CD14-positive monocyte (primary cell): Measurements from ENCODE around the gene PDE11A. TPM values are rescaled to one million over a fixed set of nuclear protein-coding genes. Genes with fewer than 3 reads are reported as not detected.

Experiments
- DNase-seq, 3 donors: peaks; one replicate each; pipeline ENCODE4 v3.0.0-alpha.2; 2011 to 2022
- H2AFZ ChIP-seq: 2 replicates; pipeline ENCODE4 v1.6.0; 2012; ENCODE audit warnings: mild to moderate bottlenecking, low read depth, low read length, inconsistent platforms; ENCODE audit not compliant: insufficient read depth, poor library complexity, severe bottlenecking
- H3K27ac ChIP-seq, 2 donors: 1 replicate in 1 of 2; 2 replicates in 1 of 2; pipeline ENCODE4 v1.5.1; 2012 to 2013; ENCODE audit warnings: low read length in 2 of 2, control low read depth in 1 of 2, inconsistent platforms in 1 of 2, low read depth in 1 of 2, mild to moderate bottlenecking in 1 of 2
- H3K27me3 ChIP-seq, 2 donors: one replicate each; pipeline versions ENCODE4 v1.6.0 to v1.6.1; 2011 to 2013; ENCODE audit warnings: low read length in 2 of 2; ENCODE audit not compliant: control insufficient read depth in 2 of 2, insufficient read depth in 2 of 2
- H3K36me3 ChIP-seq, 2 donors: replicated peaks in 1 of 2; 1 replicate in 1 of 2; 2 replicates in 1 of 2; pipeline versions ENCODE4 v1.5.1 to v1.6.1; 2012 to 2013; ENCODE audit warnings: low read length in 2 of 2, control low read depth in 1 of 2, inconsistent platforms in 1 of 2, mild to moderate bottlenecking in 1 of 2; ENCODE audit not compliant: insufficient read depth in 2 of 2, control insufficient read depth in 1 of 2
- H3K4me1 ChIP-seq, 2 donors: 1 replicate in 1 of 2; 2 replicates in 1 of 2; pipeline versions ENCODE4 v1.5.1 to v1.6.1; 2012 to 2013; ENCODE audit warnings: low read length in 2 of 2, control low read depth in 1 of 2, inconsistent platforms in 1 of 2, mild to moderate bottlenecking in 1 of 2, moderate library complexity in 1 of 2; ENCODE audit not compliant: insufficient read depth in 2 of 2, control insufficient read depth in 1 of 2
- H3K4me2 ChIP-seq: replicated peaks from 2 replicates; pipeline ENCODE3; 2012; ENCODE audit warnings: low read length, moderate library complexity, mild to moderate bottlenecking; ENCODE audit not compliant: poor library complexity, severe bottlenecking; ENCODE audit errors: extremely low read depth
- H3K4me3 ChIP-seq, 3 experiments: fragments of 200-600 bp in 1 of 3; sonication (generic) in 1 of 3; replicated peaks in 1 of 3; 1 replicate in 2 of 3; 2 replicates in 1 of 3; pipeline ENCODE4 v1.5.1; 2011 to 2013; ENCODE audit warnings: low read length in 3 of 3, mild to moderate bottlenecking in 3 of 3, control low read depth in 2 of 3, low read depth in 2 of 3, inconsistent platforms in 1 of 3, moderate library complexity in 1 of 3
- H3K79me2 ChIP-seq: 2 replicates; pipeline ENCODE4 v1.6.0; 2012; ENCODE audit warnings: mild to moderate bottlenecking, control low read depth, inconsistent platforms, low read length, moderate library complexity; ENCODE audit not compliant: insufficient read depth
- H3K9ac ChIP-seq: 2 replicates; pipeline ENCODE4 v1.6.0; 2017; ENCODE audit warnings: low read length, mild to moderate bottlenecking; ENCODE audit not compliant: insufficient read depth, poor library complexity, severe bottlenecking
- H3K9me3 ChIP-seq, 2 donors: replicated peaks in 1 of 2; 1 replicate in 1 of 2; 2 replicates in 1 of 2; pipeline versions ENCODE4 v1.5.1 to v1.6.1; 2012 to 2013; ENCODE audit warnings: low read length in 2 of 2, control low read depth in 1 of 2; ENCODE audit not compliant: control insufficient read depth in 1 of 2, insufficient read depth in 1 of 2
- H4K20me1 ChIP-seq: 2 replicates; pipeline ENCODE4 v1.6.0; 2012; ENCODE audit warnings: mild to moderate bottlenecking, low read length, control low read depth, moderate library complexity; ENCODE audit not compliant: insufficient read depth
- H3K27ac Mint-ChIP-seq, 7 donors: one replicate each; pipeline ENCODE4 v1.8.0; 2020; ENCODE audit warnings: mild to moderate bottlenecking in 7 of 7, mixed read lengths in 7 of 7, moderate library complexity in 6 of 7, inconsistent platforms in 2 of 7
- H3K27me3 Mint-ChIP-seq, 3 donors: one replicate each; pipeline ENCODE4 v1.8.0; 2021 to 2022; ENCODE audit warnings: low read depth in 3 of 3, mild to moderate bottlenecking in 3 of 3, mixed read lengths in 3 of 3, moderate library complexity in 3 of 3, inconsistent platforms in 1 of 3
- H3K36me3 Mint-ChIP-seq, 2 donors: one replicate each; pipeline ENCODE4 v1.8.0; 2020; ENCODE audit warnings: mixed read lengths in 2 of 2, inconsistent platforms in 1 of 2, mild to moderate bottlenecking in 1 of 2
- H3K4me1 Mint-ChIP-seq: one replicate; pipeline ENCODE4 v1.8.0; 2020; ENCODE audit warnings: mild to moderate bottlenecking, mixed read lengths
- H3K4me3 Mint-ChIP-seq, 2 donors: one replicate each; pipeline ENCODE4 v1.8.0; 2020; ENCODE audit warnings: mild to moderate bottlenecking in 2 of 2, mixed read lengths in 2 of 2, moderate library complexity in 1 of 2
- H3K9me3 Mint-ChIP-seq, 7 donors: one replicate each; pipeline ENCODE4 v1.8.0; 2020 to 2022; ENCODE audit warnings: mixed read lengths in 7 of 7, mild to moderate bottlenecking in 6 of 7, moderate library complexity in 6 of 7, inconsistent platforms in 2 of 7
- CTCF ChIP-seq: fragments of 200-600 bp; IDR thresholded peaks from one replicate; pipeline ENCODE4 v1.8.0; 2022; ENCODE audit warnings: antibody characterized with exemption, mild to moderate bottlenecking
- WGBS: methylation state at CpG from one replicate; pipeline ENCODE4 v1.1.5; 2013; ENCODE audit warnings: missing lambda C conversion rate; ENCODE audit not compliant: insufficient coverage; 5-methylcytosine and 5-hydroxymethylcytosine counted together
- intact Hi-C, 2 donors: fragments of 100-400 bp; cut with micrococcal nuclease; formaldehyde crosslinking; loops; one replicate each; pipeline versions ENCODE4 v1.15.0 to v1.15.1; 2023
- polyA plus RNA-seq, 3 donors: library from polyadenylated mRNA; depleted of rRNA in 1 of 3; unstranded in 2 of 3; stranded (reverse) in 1 of 3; fragments of 300-500 nt in 2 of 3; fragments of >200 nt in 1 of 3; fragmentation: Illumina TruSeq in 2 of 3; gene quantifications; 1 replicate in 2 of 3; 2 replicates in 1 of 3; pipeline ENCODE4 v1.2.3, GENCODE V29; 2012 to 2021

The PDE11A gene
- polyA plus RNA-seq, 3 donors = not detected

DNA sequence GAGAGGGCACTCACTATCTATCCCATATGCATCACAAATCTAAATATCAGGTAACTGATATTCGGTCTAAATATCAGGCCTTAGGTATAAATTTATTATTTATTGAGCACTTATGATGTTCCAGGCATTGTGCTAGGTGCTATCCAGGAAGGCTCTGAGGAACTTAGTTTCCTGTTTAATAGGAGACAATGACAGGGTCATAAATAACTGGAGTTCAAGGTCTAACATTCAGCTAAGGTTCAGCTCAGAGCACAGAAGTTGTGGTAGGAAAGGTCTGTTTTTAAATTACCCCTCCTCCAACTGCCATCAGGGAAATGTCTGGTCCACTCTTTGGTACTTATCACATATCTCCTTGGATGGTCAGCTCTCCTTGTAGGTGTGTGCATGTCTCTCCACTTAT, 486.4 kb downstream of the PDE11A start:
- Mint-ChIP-seq H3K27ac (no peak overlapping the region), H3K27me3 (peaks cover 0 to 10% (median 1%) of the 10 kb centered on the region in 3 donors), H3K9me3 (peaks cover 0 to 1% (median 0%) of the 10 kb centered on the region in 7 donors), H3K36me3 (no peaks in the 10 kb centered on the region), H3K4me1 (peaks cover 2% of the 10 kb centered on the region), H3K4me3 (no peak overlapping the region)
- no peak for TF ChIP-seq CTCF
- no peak for DNase-seq
- H3K4me3 ChIP-seq = no peak overlapping the region
- H3K27me3 ChIP-seq = no peaks in the 10 kb centered on the region
- intact Hi-C loops = no loop called here
- no peaks in the 10 kb centered on the region for H4K20me1 ChIP-seq
- H3K27ac ChIP-seq = no peak overlapping the region
- H3K9me3 ChIP-seq = no peaks in the 10 kb centered on the region
- no peak overlapping the region for H2AFZ ChIP-seq
- H3K36me3 ChIP-seq = no peaks in the 10 kb centered on the region
- H3K4me2 ChIP-seq = no peak overlapping the region
- H3K4me1 ChIP-seq = no peaks in the 10 kb centered on the region
- no peaks in the 10 kb centered on the region for H3K79me2 ChIP-seq
- no CpG with 5 or more reads among the region's 1 CpG for WGBS
- H3K9ac ChIP-seq = no peak overlapping the region

DNA sequence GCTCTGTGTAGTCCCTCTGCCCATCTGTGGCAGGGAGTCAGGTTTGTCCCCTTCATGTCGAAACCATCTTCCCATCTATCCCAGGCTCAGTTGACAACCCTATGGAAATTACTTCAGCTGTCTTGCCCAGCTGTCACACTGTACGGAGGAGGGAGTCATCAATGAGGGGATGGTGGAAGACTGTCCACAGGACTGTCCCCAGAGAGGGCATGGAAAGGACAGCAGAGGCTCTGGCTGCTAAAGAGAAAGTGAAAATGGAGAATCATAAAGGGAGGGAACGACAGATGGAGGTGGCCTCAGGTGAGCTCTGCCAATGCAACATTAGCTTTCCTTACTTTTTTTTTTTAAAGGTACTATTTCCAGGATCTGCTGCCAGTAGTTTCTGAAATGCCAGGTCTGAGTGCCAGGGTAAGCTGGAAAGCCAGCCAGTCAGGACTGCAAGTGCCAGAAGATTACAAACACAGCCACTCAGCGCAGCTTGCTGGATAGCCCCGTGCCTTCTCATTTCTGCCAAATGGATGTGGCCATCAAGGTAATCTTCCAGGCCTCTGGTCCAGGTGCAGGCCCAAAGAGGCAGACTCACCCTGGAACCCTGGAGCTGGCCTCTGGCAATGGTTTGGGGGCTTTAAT, 487.2 kb downstream of the PDE11A start:
- H3K9me3 ChIP-seq = no peaks in the 10 kb centered on the region

More for the DNA sequence above, 487.2 kb downstream of the PDE11A start:
- Mint-ChIP-seq H3K4me3 (no peak overlapping the region), H3K9me3 (peaks cover 0 to 1% (median 0%) of the 10 kb centered on the region in 7 donors), H3K36me3 (no peaks in the 10 kb centered on the region), H3K27ac (peak overlapping the region in 1 of 7 donors; percentile 72), H3K27me3 (peaks cover 0 to 12% (median 1%) of the 10 kb centered on the region in 3 donors), H3K4me1 (no peaks in the 10 kb centered on the region)
- no peak overlapping the region for H3K9ac ChIP-seq
- no peak for TF ChIP-seq CTCF
- intact Hi-C loops = no loop called here
- H2AFZ ChIP-seq = no peak overlapping the region
- H3K36me3 ChIP-seq = no peaks in the 10 kb centered on the region
- H3K27ac ChIP-seq = no peak overlapping the region
- H3K4me2 ChIP-seq = no peak overlapping the region
- 91% methylated on average over 4 of the region's 5 CpGs for WGBS
- H3K79me2 ChIP-seq = no peaks in the 10 kb centered on the region
- no peak for DNase-seq
- no peaks in the 10 kb centered on the region for H3K4me1 ChIP-seq
- H3K4me3 ChIP-seq = no peak overlapping the region
- H3K27me3 ChIP-seq = no peaks in the 10 kb centered on the region
- H4K20me1 ChIP-seq = no peaks in the 10 kb centered on the region
